Transverse colon (tissue), 3 donors: ENCODE results near the gene PTPN4.

Experiments used
- CTCF ChIP-seq, 5 experiments: fragments of 200-600 bp in 3 of 5; fragments of 450-650 bp in 2 of 5; sonication (generic) in 3 of 5; IDR thresholded peaks; 1 replicate in 2 of 5; 2 replicates in 3 of 5; pipeline ENCODE4 v1.5.1; 2016 to 2017; ENCODE audit warnings: antibody characterized with exemption in 5 of 5, inconsistent platforms in 3 of 5, mild to moderate bottlenecking in 2 of 5, moderate library complexity in 1 of 5
- EP300 ChIP-seq: sonication (generic); formaldehyde crosslinking; IDR thresholded peaks from one replicate; pipeline ENCODE4 v1.6.1; 2017; ENCODE audit warnings: antibody characterized with exemption, low read depth
- POLR2A ChIP-seq: fragments of 450-650 bp; IDR thresholded peaks from one replicate; pipeline ENCODE4 v1.6.1; 2016; ENCODE audit warnings: antibody characterized with exemption, mild to moderate bottlenecking, moderate library complexity

GRCh38 chr2:119794237-119794636 lies 34.5 kb downstream of the PTPN4 start:
- TF ChIP-seq POLR2A (no peak), CTCF (IDR thresholded peaks at IDR 0.05) (no peak), EP300 (no peak)
